ENCODE data around the gene NRM. TPM values are rescaled to one million over a fixed set of nuclear protein-coding genes. Genes with fewer than 3 reads are reported as not detected.

The NRM gene
- polyA plus RNA-seq, 1 donor: 16.5 TPM

GRCh38 chr6:30688569-30688968, 2.2 kb downstream of the NRM start:
- no peak for DNase-seq
- Histone ChIP-seq H3K4me3 (ENCODE audit: low read length) (no peak overlapping the region), H3K36me3 (ENCODE audit: control insufficient read depth, insufficient read depth, low read length) (no peaks in the 10 kb centered on the region), H3K9me3 (ENCODE audit: control insufficient read depth, low read depth, low read length) (peaks cover 7% of the 10 kb centered on the region), H3K27me3 (ENCODE audit: control insufficient read depth, insufficient read depth, low read length) (peaks cover 5% of the 10 kb centered on the region), H3K4me1 (ENCODE audit: control insufficient read depth, insufficient read depth, low read length) (peaks cover 20% of the 10 kb centered on the region), H3K27ac (ENCODE audit: low read length) (no peak overlapping the region)
- WGBS (ENCODE audit: insufficient coverage, low lambda C conversion rate): no CpG with 5 or more reads among the region's 9 CpGs

GRCh38 chr6:30687659-30688431, 2.9 kb downstream of the NRM start:
- Histone ChIP-seq H3K9me3 (ENCODE audit: control insufficient read depth, low read depth, low read length) (peaks cover 7% of the 10 kb centered on the region), H3K4me1 (ENCODE audit: control insufficient read depth, insufficient read depth, low read length) (peaks cover 20% of the 10 kb centered on the region), H3K27me3 (ENCODE audit: control insufficient read depth, insufficient read depth, low read length) (peaks cover 5% of the 10 kb centered on the region), H3K36me3 (ENCODE audit: control insufficient read depth, insufficient read depth, low read length) (no peaks in the 10 kb centered on the region), H3K4me3 (ENCODE audit: low read length) (peak overlapping the region; percentile 85), H3K27ac (ENCODE audit: low read length) (peak overlapping the region; percentile 93)
- peak in 1 of 2 donors; percentile 16 for DNase-seq
- WGBS (ENCODE audit: insufficient coverage, low lambda C conversion rate): no CpG with 5 or more reads among the region's 22 CpGs

GRCh38 chr6:30686908-30687658, 3.7 kb downstream of the NRM start:
- H3K36me3 ChIP-seq (ENCODE audit: control insufficient read depth, insufficient read depth, low read length): no peaks in the 10 kb centered on the region
- H3K4me1 ChIP-seq (ENCODE audit: control insufficient read depth, insufficient read depth, low read length): peaks cover 20% of the 10 kb centered on the region
- peaks cover 5% of the 10 kb centered on the region for H3K27me3 ChIP-seq (ENCODE audit: control insufficient read depth, insufficient read depth, low read length)
- H3K4me3 ChIP-seq (ENCODE audit: low read length): peak overlapping the region; percentile 85
- H3K9me3 ChIP-seq (ENCODE audit: control insufficient read depth, low read depth, low read length): peaks cover 7% of the 10 kb centered on the region
- peak overlapping the region; percentile 93 for H3K27ac ChIP-seq (ENCODE audit: low read length)
- DNase-seq: peak; percentile 72 to 82
- no CpG with 5 or more reads among the region's 52 CpGs for WGBS (ENCODE audit: insufficient coverage, low lambda C conversion rate)

- H3K4me1 ChIP-seq (ENCODE audit: control insufficient read depth, insufficient read depth, low read length): peaks cover 20% of the 10 kb centered on the region
- DNase-seq: peak in 1 of 2 donors; percentile 50
- 40% methylated on average over 6 of the region's 41 CpGs for WGBS (ENCODE audit: insufficient coverage, low lambda C conversion rate)
Observed at GRCh38 chr6:30686009-30686907, 4.5 kb downstream of the NRM start, which contains the start of gene PPP1R18. Gene PPP1R18, minus strand, starts transcription at chr6:30686645. Its CDS starts 627 bp downstream, at chr6:30686018.

GRCh38 chr6:30685157-30686008, 5.4 kb downstream of the NRM start:
- WGBS (ENCODE audit: insufficient coverage, low lambda C conversion rate): 80% methylated on average over 1 of the region's 29 CpGs
- Histone ChIP-seq H3K4me3 (ENCODE audit: low read length) (peak overlapping the region; percentile 85), H3K4me1 (ENCODE audit: control insufficient read depth, insufficient read depth, low read length) (peaks cover 19% of the 10 kb centered on the region), H3K27me3 (ENCODE audit: control insufficient read depth, insufficient read depth, low read length) (peaks cover 5% of the 10 kb centered on the region), H3K9me3 (ENCODE audit: control insufficient read depth, low read depth, low read length) (peaks cover 7% of the 10 kb centered on the region), H3K36me3 (ENCODE audit: control insufficient read depth, insufficient read depth, low read length) (no peaks in the 10 kb centered on the region), H3K27ac (ENCODE audit: low read length) (peak overlapping the region; percentile 58)
- DNase-seq: no peak

More at GRCh38 chr6:30686009-30686907, 4.5 kb downstream of the NRM start, which contains the start of gene PPP1R18:
- H3K9me3 ChIP-seq (ENCODE audit: control insufficient read depth, low read depth, low read length): peaks cover 7% of the 10 kb centered on the region
- no peaks in the 10 kb centered on the region for H3K36me3 ChIP-seq (ENCODE audit: control insufficient read depth, insufficient read depth, low read length)
- H3K27me3 ChIP-seq (ENCODE audit: control insufficient read depth, insufficient read depth, low read length): peaks cover 5% of the 10 kb centered on the region
- peak within 1 kb of the TSS; percentile 85 for H3K4me3 ChIP-seq (ENCODE audit: low read length)
- peak within 1 kb of the TSS; percentile 93 for H3K27ac ChIP-seq (ENCODE audit: low read length)

GRCh38 chr6:30684386-30685156, 6.2 kb downstream of the NRM start:
- H3K4me1 ChIP-seq (ENCODE audit: control insufficient read depth, insufficient read depth, low read length): peaks cover 17% of the 10 kb centered on the region
- WGBS (ENCODE audit: insufficient coverage, low lambda C conversion rate): no CpG with 5 or more reads among the region's 21 CpGs
- peak overlapping the region; percentile 46 for H3K27ac ChIP-seq (ENCODE audit: low read length)
- peaks cover 5% of the 10 kb centered on the region for H3K27me3 ChIP-seq (ENCODE audit: control insufficient read depth, insufficient read depth, low read length)
- peak overlapping the region; percentile 85 for H3K4me3 ChIP-seq (ENCODE audit: low read length)
- peaks cover 3% of the 10 kb centered on the region for H3K36me3 ChIP-seq (ENCODE audit: control insufficient read depth, insufficient read depth, low read length)
- DNase-seq: no peak
- peaks cover 7% of the 10 kb centered on the region for H3K9me3 ChIP-seq (ENCODE audit: control insufficient read depth, low read depth, low read length)

- Histone ChIP-seq H3K27me3 (ENCODE audit: control insufficient read depth, insufficient read depth, low read length) (peaks cover 5% of the 10 kb centered on the region), H3K27ac (ENCODE audit: low read length) (peak overlapping the region; percentile 22), H3K4me1 (ENCODE audit: control insufficient read depth, insufficient read depth, low read length) (peaks cover 22% of the 10 kb centered on the region), H3K9me3 (ENCODE audit: control insufficient read depth, low read depth, low read length) (peaks cover 7% of the 10 kb centered on the region), H3K4me3 (ENCODE audit: low read length) (peak overlapping the region; percentile 32), H3K36me3 (ENCODE audit: control insufficient read depth, insufficient read depth, low read length) (peaks cover 3% of the 10 kb centered on the region)
- DNase-seq: no peak
- WGBS (ENCODE audit: insufficient coverage, low lambda C conversion rate): 71% methylated on average over 1 of the region's 2 CpGs
Observed at GRCh38 chr6:30683980-30684338, 6.8 kb downstream of the NRM start.

- peak overlapping the region; percentile 32 for H3K4me3 ChIP-seq (ENCODE audit: low read length)
- peaks cover 5% of the 10 kb centered on the region for H3K27me3 ChIP-seq (ENCODE audit: control insufficient read depth, insufficient read depth, low read length)
- H3K36me3 ChIP-seq (ENCODE audit: control insufficient read depth, insufficient read depth, low read length): peaks cover 7% of the 10 kb centered on the region
- peaks cover 22% of the 10 kb centered on the region for H3K4me1 ChIP-seq (ENCODE audit: control insufficient read depth, insufficient read depth, low read length)
- H3K27ac ChIP-seq (ENCODE audit: low read length): peak overlapping the region; percentile 71
- no peak for DNase-seq
- H3K9me3 ChIP-seq (ENCODE audit: control insufficient read depth, low read depth, low read length): peaks cover 7% of the 10 kb centered on the region
- 63% methylated on average over 2 of the region's 7 CpGs for WGBS (ENCODE audit: insufficient coverage, low lambda C conversion rate)
Observed at GRCh38 chr6:30683183-30683979, 7.4 kb downstream of the NRM start.
